HEK293 (cell line): ENCODE measurements around the gene CPSF6.

ENCODE experiments used
- CTCF ChIA-PET: fragments of 350-600 bp; formaldehyde crosslinking; extraction: SDS; loops from one replicate; lab custom pipeline; 2021; ENCODE audit warnings: antibody characterized with exemption; lab: Yijun Ruan, JAX
- POLR2A ChIA-PET: fragments of 300-600 bp; formaldehyde crosslinking; extraction: SDS; loops from one replicate; lab custom pipeline; 2020; ENCODE audit warnings: antibody characterized with exemption, inconsistent platforms; lab: Yijun Ruan, JAX
- H3K27ac ChIP-seq: fragments of 200-500 bp; sonication (Bioruptor generic); 2 replicates; pipeline ENCODE4 v1.5.1; 2014; ENCODE audit warnings: low read depth, low read length, control low read depth, inconsistent platforms; ENCODE audit errors: extremely low read depth
- H3K36me3 ChIP-seq, 2 experiments: fragments of 200-500 bp in 1 of 2; sonication (Bioruptor generic) in 1 of 2; 1 replicate in 1 of 2; 2 replicates in 1 of 2; pipeline ENCODE4 v1.5.1; 2014 to 2017; ENCODE audit warnings: inconsistent platforms in 2 of 2, low read length in 2 of 2; ENCODE audit not compliant: control insufficient read depth in 2 of 2, insufficient read depth in 1 of 2
- H3K4me1 ChIP-seq: fragments of 200-500 bp; sonication (Bioruptor generic); 2 replicates; pipeline ENCODE4 v1.5.1; 2014; ENCODE audit warnings: mild to moderate bottlenecking, low read length, inconsistent platforms; ENCODE audit not compliant: control insufficient read depth, insufficient read depth
- H3K4me3 ChIP-seq: 2 replicates; pipeline ENCODE4 v1.5.1; 2011; ENCODE audit warnings: low read depth, mild to moderate bottlenecking, control low read depth, low read length, moderate library complexity
- H3K9me3 ChIP-seq: fragments of 200-500 bp; sonication (Bioruptor generic); 2 replicates; pipeline ENCODE4 v1.5.1; 2014; ENCODE audit warnings: low read depth, low read length, inconsistent platforms; ENCODE audit not compliant: control insufficient read depth, insufficient read depth
- EGR2 ChIP-seq: fragments of 450-650 bp; formaldehyde crosslinking; IDR thresholded peaks from 2 replicates; pipeline ENCODE4 v1.5.1; 2016; ENCODE audit warnings: low read depth, missing biosample characterization, missing genetic modification characterization
- GFI1B ChIP-seq: fragments of 450-650 bp; formaldehyde crosslinking; IDR thresholded peaks from 2 replicates; pipeline ENCODE4 v1.5.1; 2016; ENCODE audit warnings: missing biosample characterization, missing genetic modification characterization
- GLI4 ChIP-seq: fragments of 450-650 bp; formaldehyde crosslinking; IDR thresholded peaks from 2 replicates; pipeline ENCODE4 v1.5.1; 2016; ENCODE audit warnings: missing biosample characterization, missing genetic modification characterization
- IKZF3 ChIP-seq: fragments of 450-650 bp; IDR thresholded peaks from 2 replicates; pipeline ENCODE4 v1.5.0; 2018; ENCODE audit warnings: missing biosample characterization, mild to moderate bottlenecking, missing genetic modification characterization, moderate library complexity
- MZF1 ChIP-seq: fragments of 450-650 bp; formaldehyde crosslinking; IDR thresholded peaks from 2 replicates; pipeline ENCODE4 v1.5.1; 2017; ENCODE audit warnings: missing biosample characterization, missing genetic modification characterization, borderline replicate concordance
- PRDM1 ChIP-seq: fragments of 450-650 bp; formaldehyde crosslinking; IDR thresholded peaks from 2 replicates; pipeline ENCODE4; 2016; ENCODE audit warnings: missing biosample characterization, missing genetic modification characterization
- SCRT2 ChIP-seq: fragments of 450-650 bp; formaldehyde crosslinking; IDR thresholded peaks from 2 replicates; pipeline ENCODE4 v1.5.1; 2016; ENCODE audit warnings: missing biosample characterization, missing genetic modification characterization
- ZBTB20 ChIP-seq: fragments of 450-650 bp; formaldehyde crosslinking; IDR thresholded peaks from 2 replicates; pipeline ENCODE4 v1.5.1; 2016; ENCODE audit warnings: missing biosample characterization, missing genetic modification characterization
- ZFP69B ChIP-seq: fragments of 450-650 bp; formaldehyde crosslinking; IDR thresholded peaks from 2 replicates; pipeline ENCODE4 v1.5.1; 2016; ENCODE audit warnings: missing biosample characterization, missing genetic modification characterization
- ZNF112 ChIP-seq: fragments of 450-650 bp; formaldehyde crosslinking; IDR thresholded peaks from 2 replicates; pipeline ENCODE4 v1.5.0; 2017; ENCODE audit warnings: missing biosample characterization, missing genetic modification characterization
- ZNF16 ChIP-seq: fragments of 450-650 bp; formaldehyde crosslinking; IDR thresholded peaks from 2 replicates; pipeline ENCODE4 v1.5.1; 2016; ENCODE audit warnings: low read depth, missing biosample characterization, missing genetic modification characterization
- ZNF174 ChIP-seq: fragments of 450-650 bp; formaldehyde crosslinking; IDR thresholded peaks from 2 replicates; pipeline ENCODE4 v1.5.0; 2017; ENCODE audit warnings: missing biosample characterization, mild to moderate bottlenecking, missing genetic modification characterization
- ZNF341 ChIP-seq: fragments of 450-650 bp; formaldehyde crosslinking; IDR thresholded peaks from 2 replicates; pipeline ENCODE4; 2016; ENCODE audit warnings: low read depth, missing biosample characterization, missing genetic modification characterization
- ZNF366 ChIP-seq: fragments of 450-650 bp; formaldehyde crosslinking; conservative IDR thresholded peaks from 2 replicates; pipeline ENCODE4 v1.5.1; 2016; ENCODE audit warnings: missing biosample characterization, missing genetic modification characterization
- ZNF426 ChIP-seq: fragments of 450-650 bp; formaldehyde crosslinking; IDR thresholded peaks from 2 replicates; pipeline ENCODE4 v1.5.1; 2017; ENCODE audit warnings: missing biosample characterization, missing genetic modification characterization, mild to moderate bottlenecking, inconsistent platforms, moderate library complexity
- ZNF510 ChIP-seq: fragments of 450-650 bp; formaldehyde crosslinking; IDR thresholded peaks from 2 replicates; pipeline ENCODE4 v1.5.1; 2018; ENCODE audit warnings: mild to moderate bottlenecking, missing genetic modification characterization, missing biosample characterization; ENCODE audit not compliant: insufficient replicate concordance
- ZNF596 ChIP-seq: fragments of 450-650 bp; IDR thresholded peaks from 2 replicates; pipeline ENCODE4 v1.5.0; 2018; ENCODE audit warnings: missing biosample characterization, mild to moderate bottlenecking, missing genetic modification characterization, moderate library complexity
- ZNF600 ChIP-seq: fragments of 450-650 bp; formaldehyde crosslinking; IDR thresholded peaks from 2 replicates; pipeline ENCODE4 v1.5.1; 2016; ENCODE audit warnings: missing biosample characterization, missing genetic modification characterization
- ZNF623 ChIP-seq: fragments of 450-650 bp; formaldehyde crosslinking; IDR thresholded peaks from 2 replicates; pipeline ENCODE4 v1.5.1; 2016; ENCODE audit warnings: missing biosample characterization, missing genetic modification characterization
- TF ChIP-seq, protein P1 (sequence below): fragments of 450-650 bp; formaldehyde crosslinking; IDR thresholded peaks from 2 replicates; pipeline ENCODE4 v1.5.1; 2016; ENCODE audit warnings: missing biosample characterization, missing genetic modification characterization
- TF ChIP-seq, protein P2 (sequence below): sonication (generic); formaldehyde crosslinking; IDR thresholded peaks from 2 replicates; pipeline ENCODE4 v1.8.1; 2022; ENCODE audit warnings: mild to moderate bottlenecking, moderate library complexity, missing genetic modification reagents
- TF ChIP-seq, protein P3 (sequence below): fragments of 450-650 bp; formaldehyde crosslinking; IDR thresholded peaks from 2 replicates; pipeline ENCODE4 v1.5.1; 2017; ENCODE audit warnings: missing biosample characterization, missing genetic modification characterization
- TF ChIP-seq, protein P4 (sequence below): fragments of 450-650 bp; formaldehyde crosslinking; IDR thresholded peaks from 2 replicates; pipeline ENCODE4 v1.5.1; 2016; ENCODE audit warnings: missing biosample characterization, missing genetic modification characterization
- TF ChIP-seq, protein P5 (sequence below): fragments of 450-650 bp; formaldehyde crosslinking; IDR thresholded peaks from 2 replicates; pipeline ENCODE4 v1.5.1; 2016; ENCODE audit warnings: missing biosample characterization, missing genetic modification characterization

The CPSF6 gene

DNA sequence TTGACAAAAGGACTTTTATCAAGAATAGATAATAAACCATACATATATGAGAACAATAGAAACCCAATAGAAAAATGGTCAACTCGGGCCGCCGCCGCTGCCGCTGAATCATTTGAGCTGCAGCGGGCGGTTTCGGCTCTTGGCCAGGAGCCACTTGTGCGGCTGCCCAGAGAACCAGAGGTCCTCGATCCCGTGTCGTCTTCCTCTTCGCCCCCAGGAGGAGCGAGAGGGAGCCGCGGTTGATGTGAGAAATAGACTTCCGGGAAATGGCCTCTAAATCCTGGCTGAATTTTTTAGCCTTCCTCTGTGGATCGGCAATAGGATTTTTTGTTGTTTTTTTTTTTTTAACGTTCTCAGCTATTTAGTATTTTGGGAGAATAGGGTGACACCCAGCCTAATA is 44.8 kb downstream of the CPSF6 start:
- no peak overlapping the region; the same call in 1 of the 2 replicates for H3K4me3 ChIP-seq
- POLR2A ChIA-PET: no interaction called here
- CTCF ChIA-PET: interaction anchor here (1.2 kb wide), 1 partner anchor 130 kb away, joined by 4 read pairs; no protein-coding TSS in a partner anchor
- no peak for TF ChIP-seq EGR2 (tag by site-specific recombination)
- TF ChIP-seq, protein P1, sequence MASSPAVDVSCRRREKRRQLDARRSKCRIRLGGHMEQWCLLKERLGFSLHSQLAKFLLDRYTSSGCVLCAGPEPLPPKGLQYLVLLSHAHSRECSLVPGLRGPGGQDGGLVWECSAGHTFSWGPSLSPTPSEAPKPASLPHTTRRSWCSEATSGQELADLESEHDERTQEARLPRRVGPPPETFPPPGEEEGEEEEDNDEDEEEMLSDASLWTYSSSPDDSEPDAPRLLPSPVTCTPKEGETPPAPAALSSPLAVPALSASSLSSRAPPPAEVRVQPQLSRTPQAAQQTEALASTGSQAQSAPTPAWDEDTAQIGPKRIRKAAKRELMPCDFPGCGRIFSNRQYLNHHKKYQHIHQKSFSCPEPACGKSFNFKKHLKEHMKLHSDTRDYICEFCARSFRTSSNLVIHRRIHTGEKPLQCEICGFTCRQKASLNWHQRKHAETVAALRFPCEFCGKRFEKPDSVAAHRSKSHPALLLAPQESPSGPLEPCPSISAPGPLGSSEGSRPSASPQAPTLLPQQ (tag by site-specific recombination): 0 out of 2 replicates have a peak, but pooled peaks have one; percentile 16
- TF ChIP-seq ZNF596 (tag by site-specific recombination): no peak
- no peak for TF ChIP-seq ZFP69B (tag by site-specific recombination)
- TF ChIP-seq, protein P2, sequence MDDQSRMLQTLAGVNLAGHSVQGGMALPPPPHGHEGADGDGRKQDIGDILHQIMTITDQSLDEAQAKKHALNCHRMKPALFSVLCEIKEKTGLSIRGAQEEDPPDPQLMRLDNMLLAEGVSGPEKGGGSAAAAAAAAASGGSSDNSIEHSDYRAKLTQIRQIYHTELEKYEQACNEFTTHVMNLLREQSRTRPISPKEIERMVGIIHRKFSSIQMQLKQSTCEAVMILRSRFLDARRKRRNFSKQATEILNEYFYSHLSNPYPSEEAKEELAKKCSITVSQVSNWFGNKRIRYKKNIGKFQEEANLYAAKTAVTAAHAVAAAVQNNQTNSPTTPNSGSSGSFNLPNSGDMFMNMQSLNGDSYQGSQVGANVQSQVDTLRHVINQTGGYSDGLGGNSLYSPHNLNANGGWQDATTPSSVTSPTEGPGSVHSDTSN (CRISPR knock-in tag): no peak
- TF ChIP-seq, protein P3, sequence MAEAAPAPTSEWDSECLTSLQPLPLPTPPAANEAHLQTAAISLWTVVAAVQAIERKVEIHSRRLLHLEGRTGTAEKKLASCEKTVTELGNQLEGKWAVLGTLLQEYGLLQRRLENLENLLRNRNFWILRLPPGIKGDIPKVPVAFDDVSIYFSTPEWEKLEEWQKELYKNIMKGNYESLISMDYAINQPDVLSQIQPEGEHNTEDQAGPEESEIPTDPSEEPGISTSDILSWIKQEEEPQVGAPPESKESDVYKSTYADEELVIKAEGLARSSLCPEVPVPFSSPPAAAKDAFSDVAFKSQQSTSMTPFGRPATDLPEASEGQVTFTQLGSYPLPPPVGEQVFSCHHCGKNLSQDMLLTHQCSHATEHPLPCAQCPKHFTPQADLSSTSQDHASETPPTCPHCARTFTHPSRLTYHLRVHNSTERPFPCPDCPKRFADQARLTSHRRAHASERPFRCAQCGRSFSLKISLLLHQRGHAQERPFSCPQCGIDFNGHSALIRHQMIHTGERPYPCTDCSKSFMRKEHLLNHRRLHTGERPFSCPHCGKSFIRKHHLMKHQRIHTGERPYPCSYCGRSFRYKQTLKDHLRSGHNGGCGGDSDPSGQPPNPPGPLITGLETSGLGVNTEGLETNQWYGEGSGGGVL (tag by site-specific recombination): no peak
- TF ChIP-seq, protein P4, sequence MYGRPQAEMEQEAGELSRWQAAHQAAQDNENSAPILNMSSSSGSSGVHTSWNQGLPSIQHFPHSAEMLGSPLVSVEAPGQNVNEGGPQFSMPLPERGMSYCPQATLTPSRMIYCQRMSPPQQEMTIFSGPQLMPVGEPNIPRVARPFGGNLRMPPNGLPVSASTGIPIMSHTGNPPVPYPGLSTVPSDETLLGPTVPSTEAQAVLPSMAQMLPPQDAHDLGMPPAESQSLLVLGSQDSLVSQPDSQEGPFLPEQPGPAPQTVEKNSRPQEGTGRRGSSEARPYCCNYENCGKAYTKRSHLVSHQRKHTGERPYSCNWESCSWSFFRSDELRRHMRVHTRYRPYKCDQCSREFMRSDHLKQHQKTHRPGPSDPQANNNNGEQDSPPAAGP (tag by site-specific recombination): no peak
- TF ChIP-seq ZNF366: no peak
- no peak for TF ChIP-seq SCRT2 (tag by site-specific recombination)
- TF ChIP-seq ZBTB20 (tag by site-specific recombination): no peak
- TF ChIP-seq ZNF16 (tag by site-specific recombination): no peak
- TF ChIP-seq GLI4: no peak
- peak; percentile 32; the same call in 1 of the 2 replicates for TF ChIP-seq IKZF3
- TF ChIP-seq ZNF600 (tag by site-specific recombination): no peak
- TF ChIP-seq, protein P5, sequence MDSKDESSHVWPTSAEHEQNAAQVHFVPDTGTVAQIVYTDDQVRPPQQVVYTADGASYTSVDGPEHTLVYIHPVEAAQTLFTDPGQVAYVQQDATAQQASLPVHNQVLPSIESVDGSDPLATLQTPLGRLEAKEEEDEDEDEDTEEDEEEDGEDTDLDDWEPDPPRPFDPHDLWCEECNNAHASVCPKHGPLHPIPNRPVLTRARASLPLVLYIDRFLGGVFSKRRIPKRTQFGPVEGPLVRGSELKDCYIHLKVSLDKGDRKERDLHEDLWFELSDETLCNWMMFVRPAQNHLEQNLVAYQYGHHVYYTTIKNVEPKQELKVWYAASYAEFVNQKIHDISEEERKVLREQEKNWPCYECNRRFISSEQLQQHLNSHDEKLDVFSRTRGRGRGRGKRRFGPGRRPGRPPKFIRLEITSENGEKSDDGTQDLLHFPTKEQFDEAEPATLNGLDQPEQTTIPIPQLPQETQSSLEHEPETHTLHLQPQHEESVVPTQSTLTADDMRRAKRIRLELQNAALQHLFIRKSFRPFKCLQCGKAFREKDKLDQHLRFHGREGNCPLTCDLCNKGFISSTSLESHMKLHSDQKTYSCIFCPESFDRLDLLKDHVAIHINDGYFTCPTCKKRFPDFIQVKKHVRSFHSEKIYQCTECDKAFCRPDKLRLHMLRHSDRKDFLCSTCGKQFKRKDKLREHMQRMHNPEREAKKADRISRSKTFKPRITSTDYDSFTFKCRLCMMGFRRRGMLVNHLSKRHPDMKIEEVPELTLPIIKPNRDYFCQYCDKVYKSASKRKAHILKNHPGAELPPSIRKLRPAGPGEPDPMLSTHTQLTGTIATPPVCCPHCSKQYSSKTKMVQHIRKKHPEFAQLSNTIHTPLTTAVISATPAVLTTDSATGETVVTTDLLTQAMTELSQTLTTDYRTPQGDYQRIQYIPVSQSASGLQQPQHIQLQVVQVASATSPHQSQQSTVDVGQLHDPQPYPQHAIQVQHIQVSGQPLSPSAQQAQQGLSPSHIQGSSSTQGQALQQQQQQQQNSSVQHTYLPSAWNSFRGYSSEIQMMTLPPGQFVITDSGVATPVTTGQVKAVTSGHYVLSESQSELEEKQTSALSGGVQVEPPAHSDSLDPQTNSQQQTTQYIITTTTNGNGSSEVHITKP (tag by site-specific recombination): no peak
- no peak for TF ChIP-seq MZF1
- no peak for TF ChIP-seq ZNF112 (tag by site-specific recombination)
- TF ChIP-seq ZNF426 (tag by site-specific recombination): no peak
- TF ChIP-seq GFI1B: no peak
- TF ChIP-seq ZNF510 (tag by site-specific recombination): no peak
- no peak for TF ChIP-seq ZNF623 (tag by site-specific recombination)
- no peak for TF ChIP-seq PRDM1 (tag by site-specific recombination)
- no peak for TF ChIP-seq ZNF174 (tag by site-specific recombination)
- TF ChIP-seq ZNF341 (tag by site-specific recombination): no peak

More for the DNA sequence above, 44.8 kb downstream of the CPSF6 start:
- Histone ChIP-seq H3K27ac (no peak overlapping the region), H3K4me1 (no peaks in the 10 kb centered on the region; the same call in 1 of the 2 replicates), H3K36me3 (no peaks in the 10 kb centered on the region), H3K9me3 (no peaks in the 10 kb centered on the region)
